BE2C (cell line): Measurements from ENCODE around the gene TWNK.
"Not testable (repeated sequence)": the region's sequence is repeated elsewhere in the genome, so short reads cannot be mapped to it uniquely, and the experiment has no call there.

Source experiments
- DNase-seq: peaks from one replicate; pipeline ENCODE4 v3.0.0-alpha.2; 2020
- H3K27me3 ChIP-seq: fragments of 250-450 bp; sonication (Bioruptor Pico); 2 replicates; pipeline ENCODE4 v1.5.1; 2020; ENCODE audit warnings: mild to moderate bottlenecking
- H3K36me3 ChIP-seq: fragments of 250-450 bp; sonication (Bioruptor Pico); 2 replicates; pipeline ENCODE4 v1.5.1; 2020; ENCODE audit warnings: mild to moderate bottlenecking
- H3K4me1 ChIP-seq: fragments of 250-450 bp; sonication (Bioruptor Pico); 2 replicates; pipeline ENCODE4 v1.5.1; 2020
- H3K4me3 ChIP-seq: 2 replicates; pipeline ENCODE4 v1.5.1; 2011; ENCODE audit warnings: low read depth, low read length
- H3K9me3 ChIP-seq: fragments of 250-450 bp; sonication (Bioruptor Pico); 2 replicates; pipeline ENCODE4 v1.5.1; 2020
- TF ChIP-seq, protein P1 (sequence below): IDR thresholded peaks from 2 replicates; pipeline ENCODE4 v1.5.1; 2012; ENCODE audit warnings: mild to moderate bottlenecking, low read depth, low read length

The TWNK gene

DNA sequence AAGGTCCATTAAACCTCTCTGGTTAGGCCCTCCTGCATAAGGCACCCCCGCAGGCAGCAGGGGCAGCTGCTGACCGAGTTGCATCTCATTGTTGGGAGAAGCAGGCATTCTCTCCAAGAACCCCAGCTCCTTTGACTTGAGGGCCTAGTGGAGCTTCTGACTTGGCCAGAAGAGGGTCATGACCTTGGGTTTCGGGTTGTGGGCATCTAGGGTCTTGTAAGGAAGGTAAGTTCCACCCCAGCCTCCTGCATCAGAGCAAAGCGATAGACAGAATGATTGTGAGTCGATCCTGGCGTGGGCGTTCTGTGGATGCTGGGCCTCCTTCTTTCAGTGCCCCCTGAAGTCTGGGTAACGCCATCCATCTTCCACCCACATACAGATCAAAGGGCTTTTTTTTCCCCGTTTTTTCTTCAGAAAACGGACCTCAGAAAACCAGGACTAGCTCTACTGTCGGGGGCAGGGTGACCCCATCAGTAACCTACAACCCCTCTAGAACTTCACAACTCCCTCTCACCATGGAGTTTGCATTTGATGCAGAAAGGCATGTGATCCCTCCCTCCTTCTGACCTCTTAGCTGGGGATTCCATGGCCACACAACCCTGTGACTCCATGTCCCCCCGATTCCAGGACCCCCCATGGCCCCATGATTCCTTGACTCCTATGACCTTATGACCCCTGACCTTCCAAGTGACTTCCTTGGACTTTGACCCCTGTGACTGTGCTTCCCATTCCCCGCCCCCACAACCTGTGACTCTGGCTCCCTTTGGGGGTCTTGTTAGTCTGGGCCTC is 15.0 kb upstream of the TWNK start:
- TF ChIP-seq, protein P1, sequence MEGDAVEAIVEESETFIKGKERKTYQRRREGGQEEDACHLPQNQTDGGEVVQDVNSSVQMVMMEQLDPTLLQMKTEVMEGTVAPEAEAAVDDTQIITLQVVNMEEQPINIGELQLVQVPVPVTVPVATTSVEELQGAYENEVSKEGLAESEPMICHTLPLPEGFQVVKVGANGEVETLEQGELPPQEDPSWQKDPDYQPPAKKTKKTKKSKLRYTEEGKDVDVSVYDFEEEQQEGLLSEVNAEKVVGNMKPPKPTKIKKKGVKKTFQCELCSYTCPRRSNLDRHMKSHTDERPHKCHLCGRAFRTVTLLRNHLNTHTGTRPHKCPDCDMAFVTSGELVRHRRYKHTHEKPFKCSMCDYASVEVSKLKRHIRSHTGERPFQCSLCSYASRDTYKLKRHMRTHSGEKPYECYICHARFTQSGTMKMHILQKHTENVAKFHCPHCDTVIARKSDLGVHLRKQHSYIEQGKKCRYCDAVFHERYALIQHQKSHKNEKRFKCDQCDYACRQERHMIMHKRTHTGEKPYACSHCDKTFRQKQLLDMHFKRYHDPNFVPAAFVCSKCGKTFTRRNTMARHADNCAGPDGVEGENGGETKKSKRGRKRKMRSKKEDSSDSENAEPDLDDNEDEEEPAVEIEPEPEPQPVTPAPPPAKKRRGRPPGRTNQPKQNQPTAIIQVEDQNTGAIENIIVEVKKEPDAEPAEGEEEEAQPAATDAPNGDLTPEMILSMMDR, result no peak
- no peak overlapping the region for H3K4me3 ChIP-seq
- no peaks in the 10 kb centered on the region for H3K4me1 ChIP-seq
- no peaks in the 10 kb centered on the region for H3K36me3 ChIP-seq
- H3K27me3 ChIP-seq, result no peaks in the 10 kb centered on the region
- DNase-seq, result no peak
- H3K9me3 ChIP-seq, result no peaks in the 10 kb centered on the region

DNA sequence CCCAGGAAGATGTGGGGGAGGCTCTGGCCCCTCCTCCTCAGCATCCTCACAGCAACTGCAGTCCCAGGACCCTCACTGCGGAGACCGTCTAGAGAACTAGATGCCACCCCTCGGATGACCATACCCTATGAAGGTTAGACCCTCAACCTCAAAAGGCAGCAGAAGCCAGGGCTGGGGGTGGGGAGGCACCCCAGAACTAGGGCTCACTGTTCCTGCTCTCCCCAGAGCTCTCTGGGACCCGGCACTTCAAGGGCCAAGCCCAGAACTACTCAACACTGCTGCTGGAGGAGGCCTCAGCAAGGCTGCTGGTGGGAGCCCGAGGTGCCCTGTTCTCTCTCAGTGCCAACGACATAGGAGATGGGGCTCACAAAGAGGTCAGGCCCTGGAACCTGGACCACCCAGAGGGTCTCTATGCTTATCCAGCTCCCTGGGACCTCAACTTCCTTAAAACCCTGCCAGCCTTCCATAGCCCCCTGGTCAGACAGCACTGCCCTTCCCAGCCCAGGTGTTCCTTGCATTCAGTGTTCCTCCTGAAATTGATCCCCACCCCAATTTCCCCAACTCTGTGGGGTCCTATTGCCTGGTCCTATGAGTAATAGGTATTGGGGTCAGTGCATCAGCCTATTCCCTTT is 14.3 kb upstream of the TWNK start:
- Histone ChIP-seq H3K27me3 (no peaks in the 10 kb centered on the region), H3K4me3 (no peak overlapping the region), H3K36me3 (no peaks in the 10 kb centered on the region), H3K9me3 (no peaks in the 10 kb centered on the region), H3K4me1 (no peaks in the 10 kb centered on the region)
- DNase-seq, result no peak
- TF ChIP-seq, protein P1, result no peak

DNA sequence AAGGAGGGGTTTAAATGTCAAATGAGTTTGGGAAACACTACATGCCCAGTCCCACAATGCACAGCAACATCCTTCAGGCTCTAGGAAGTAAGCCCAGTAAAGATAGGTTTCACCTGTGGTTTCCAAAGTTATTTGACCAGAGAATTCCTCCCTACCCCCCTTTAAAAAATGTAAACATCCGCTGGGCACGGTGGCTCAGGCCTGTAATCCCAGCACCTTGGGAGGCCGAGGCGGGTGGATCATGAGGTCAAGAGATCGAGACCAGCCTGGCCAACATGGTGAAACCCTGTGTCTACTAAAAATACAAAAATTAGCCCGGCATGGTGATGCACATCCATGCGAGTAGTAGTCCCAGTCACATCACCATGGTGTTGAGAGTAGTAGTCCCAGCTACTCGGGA is 11.9 kb upstream of the TWNK start:
- not testable (repeated sequence) for DNase-seq, H3K4me1 ChIP-seq, H3K9me3 ChIP-seq, H3K4me3 ChIP-seq, H3K36me3 ChIP-seq, H3K27me3 ChIP-seq

DNA sequence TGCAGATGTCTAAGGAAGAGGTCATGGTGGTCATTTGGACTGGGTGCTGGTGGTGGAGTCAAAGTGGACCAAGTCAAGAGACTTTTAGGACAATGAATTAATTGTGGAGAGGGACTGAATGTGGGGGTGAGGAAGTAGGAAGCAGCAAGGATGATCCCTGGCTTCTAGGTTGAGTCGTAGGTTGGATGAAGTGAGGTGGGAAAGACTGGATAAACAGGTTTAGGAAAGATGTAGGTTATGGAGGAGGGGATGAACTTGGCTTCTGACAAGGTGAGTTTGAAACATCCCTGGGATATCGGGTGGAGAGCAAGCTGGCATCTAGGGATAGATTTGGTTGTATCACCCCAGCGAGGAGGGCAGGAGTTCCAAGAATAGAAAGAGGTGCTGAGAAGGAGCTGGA is 10.4 kb upstream of the TWNK start:
- no peaks in the 10 kb centered on the region for H3K4me1 ChIP-seq
- DNase-seq, result no peak
- no peaks in the 10 kb centered on the region for H3K27me3 ChIP-seq
- 0 out of 2 replicates have a peak, but pooled peaks cover 3% of the 10 kb centered on the region for H3K36me3 ChIP-seq
- no peaks in the 10 kb centered on the region for H3K9me3 ChIP-seq
- H3K4me3 ChIP-seq, result no peak overlapping the region
- TF ChIP-seq, protein P1, result no peak

DNA sequence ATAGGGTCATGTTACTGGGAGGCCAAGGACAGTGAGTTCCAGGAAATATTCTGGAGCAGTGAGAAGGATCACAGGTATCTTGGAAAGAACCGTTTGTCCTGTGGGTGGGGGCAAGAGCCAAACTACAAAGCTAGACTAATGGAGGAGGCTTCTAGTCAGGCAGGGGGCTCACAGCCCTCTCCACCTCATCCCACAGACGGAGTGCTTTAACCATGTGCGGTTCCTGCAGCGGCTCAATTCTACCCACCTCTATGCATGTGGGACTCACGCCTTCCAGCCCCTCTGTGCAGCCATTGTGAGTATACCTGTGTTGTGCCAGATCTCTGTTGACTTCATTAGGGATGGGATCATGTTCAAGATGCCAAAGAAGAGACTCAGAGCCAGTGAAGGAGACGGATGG is 9.9 kb upstream of the TWNK start:
- no peak for DNase-seq
- H3K36me3 ChIP-seq, result 0 out of 2 replicates have a peak, but pooled peaks cover 3% of the 10 kb centered on the region
- no peaks in the 10 kb centered on the region for H3K4me1 ChIP-seq
- no peaks in the 10 kb centered on the region for H3K9me3 ChIP-seq
- TF ChIP-seq, protein P1, result no peak
- no peak overlapping the region for H3K4me3 ChIP-seq
- H3K27me3 ChIP-seq, result no peaks in the 10 kb centered on the region

DNA sequence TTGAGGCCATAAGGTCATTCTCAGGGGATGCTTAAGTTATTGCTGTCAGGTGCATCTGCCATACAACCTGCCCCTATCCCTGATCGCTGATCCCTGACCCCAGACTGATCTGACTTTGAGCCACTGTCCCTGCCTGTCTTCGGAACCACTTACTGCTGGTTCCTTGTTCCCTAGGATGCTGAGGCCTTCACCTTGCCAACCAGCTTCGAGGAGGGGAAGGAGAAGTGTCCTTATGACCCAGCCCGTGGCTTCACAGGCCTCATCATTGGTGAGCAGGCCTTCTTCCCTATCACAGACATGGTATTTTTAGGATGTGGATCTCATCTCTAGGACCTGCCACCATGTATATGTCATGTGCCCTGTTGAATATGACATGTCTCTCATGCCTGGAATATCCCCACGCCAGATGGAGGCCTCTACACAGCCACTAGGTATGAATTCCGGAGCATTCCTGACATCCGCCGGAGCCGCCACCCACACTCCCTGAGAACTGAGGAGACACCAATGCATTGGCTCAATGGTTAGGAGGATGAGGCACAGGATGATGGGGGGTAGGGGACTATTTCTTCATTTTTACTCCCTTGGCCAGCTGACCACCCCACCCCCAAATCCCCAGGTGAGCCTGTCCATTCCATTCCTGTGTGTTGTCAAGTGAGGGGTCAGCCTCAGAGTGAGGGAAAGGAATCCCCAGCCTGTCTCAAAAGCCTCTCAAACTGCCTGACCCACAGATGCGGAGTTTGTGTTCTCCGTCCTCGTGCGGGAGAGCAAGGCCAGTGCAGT is 9.0 kb upstream of the TWNK start:
- DNase-seq, result no peak
- Histone ChIP-seq H3K36me3 (0 out of 2 replicates have a peak, but pooled peaks cover 3% of the 10 kb centered on the region), H3K9me3 (no peaks in the 10 kb centered on the region), H3K4me1 (no peaks in the 10 kb centered on the region), H3K4me3 (no peak overlapping the region), H3K27me3 (no peaks in the 10 kb centered on the region)
- TF ChIP-seq, protein P1, result no peak
